ENCODE results near the gene FBXO3. TPM values are rescaled to one million over a fixed set of nuclear protein-coding genes. Genes with fewer than 3 reads are reported as not detected.

Gene FBXO3
- total and polyA plus RNA-seq, 2 of the 8 experiments (the other 6 are each of a cell fraction or from before 2014, with no cell fraction given), result 15.9 to 25.7 TPM

GRCh38 chr11:33691066-33691864, 83.1 kb downstream of the FBXO3 start (continued):
- TF ChIP-seq CHD7 (IDR thresholded peaks at IDR 0.05; ENCODE audit: insufficient replicate concordance, low read length) (no peak), CHD2 (IDR thresholded peaks at IDR 0.05; ENCODE audit: low read length) (no peak), SIRT6 (IDR thresholded peaks at IDR 0.05; ENCODE audit: low read length) (no peak), BACH1 (IDR thresholded peaks at IDR 0.05; ENCODE audit: low read length) (no peak), POLR2A (IDR thresholded peaks at IDR 0.05; ENCODE audit: control extremely low read depth in 1 of 2, low read depth in 2 of 2, low read length in 2 of 2) (no peak), SAP30 (IDR thresholded peaks at IDR 0.05; ENCODE audit: insufficient read depth, insufficient replicate concordance, low read length) (no peak)

All from H1 (cell line).